Endodermal cell (in vitro differentiated cells): ENCODE data around the gene MED12. TPM values are rescaled to one million over a fixed set of nuclear protein-coding genes. Genes with fewer than 3 reads are reported as not detected.

Source experiments
- DNase-seq: peaks from one replicate; pipeline ENCODE4 v3.0.0-alpha.2; 2017
- H3K27ac ChIP-seq: 2 replicates; pipeline ENCODE4 v1.5.1; 2013; ENCODE audit warnings: mild to moderate bottlenecking, low read depth, low read length, moderate library complexity
- H3K27me3 ChIP-seq: 2 replicates; pipeline ENCODE4 v1.6.1; 2013; ENCODE audit warnings: mild to moderate bottlenecking, low read length, moderate library complexity; ENCODE audit not compliant: insufficient read depth, control insufficient read depth, poor library complexity, severe bottlenecking
- H3K36me3 ChIP-seq: 2 replicates; pipeline ENCODE4 v1.7.0; 2013; ENCODE audit warnings: mild to moderate bottlenecking, low read length, moderate library complexity; ENCODE audit not compliant: control insufficient read depth, insufficient read depth
- H3K4me1 ChIP-seq: one replicate; pipeline ENCODE4 v1.7.0; 2013; ENCODE audit warnings: low read length; ENCODE audit not compliant: control insufficient read depth, insufficient read depth
- H3K4me3 ChIP-seq: 2 replicates; pipeline ENCODE4 v1.5.1; 2013; ENCODE audit warnings: mild to moderate bottlenecking, low read length, moderate library complexity
- H3K9ac ChIP-seq: 2 replicates; pipeline ENCODE4 v1.6.1; 2013; ENCODE audit warnings: mild to moderate bottlenecking, low read length, moderate library complexity; ENCODE audit not compliant: poor library complexity, severe bottlenecking; ENCODE audit errors: extremely low read depth
- H3K9me3 ChIP-seq: 2 replicates; pipeline ENCODE4 v1.6.1; 2013; ENCODE audit warnings: mild to moderate bottlenecking, low read length, moderate library complexity; ENCODE audit not compliant: control insufficient read depth
- H3K27ac Mint-ChIP-seq: 2 replicates; pipeline ENCODE4 v1.8.0; 2020; ENCODE audit warnings: mixed read lengths
- H3K27me3 Mint-ChIP-seq: 2 replicates; pipeline ENCODE4 v1.8.0; 2021; ENCODE audit warnings: mild to moderate bottlenecking, mixed read lengths; ENCODE audit not compliant: insufficient read depth
- H3K36me3 Mint-ChIP-seq: 2 replicates; pipeline ENCODE4 v1.8.0; 2020; ENCODE audit warnings: low read depth, mixed read lengths
- H3K4me1 Mint-ChIP-seq: 2 replicates; pipeline ENCODE4 v1.8.0; 2020; ENCODE audit warnings: mixed read lengths
- H3K4me3 Mint-ChIP-seq: 2 replicates; pipeline ENCODE4 v1.8.0; 2020; ENCODE audit warnings: mild to moderate bottlenecking, moderate library complexity, mixed read lengths
- H3K9me3 Mint-ChIP-seq: 2 replicates; pipeline ENCODE4 v1.8.0; 2020; ENCODE audit warnings: mild to moderate bottlenecking, mixed read lengths
- total RNA-seq, 2 donors: library from RNA; stranded (reverse); fragmentation: NEBNext Ultra II Directional in 1 of 2; extraction: Animal tissue kit (Norgen Biotek cat#: 25700) in 1 of 2; gene quantifications; 2 replicates in 1 of 2; 3 replicates in 1 of 2; pipeline ENCODE4 v1.2.1, GENCODE V29; 2021
- TF ChIP-seq, protein P1 (sequence below): fragments of 200-600 bp; sonication (generic); conservative IDR thresholded peaks from 2 replicates; pipeline ENCODE4 v1.5.0; 2021; ENCODE audit warnings: antibody characterized with exemption, mild to moderate bottlenecking

MED12 gene
- total RNA-seq, 2 donors from 2014 or later = 57.8 to 60.8 TPM

DNA sequence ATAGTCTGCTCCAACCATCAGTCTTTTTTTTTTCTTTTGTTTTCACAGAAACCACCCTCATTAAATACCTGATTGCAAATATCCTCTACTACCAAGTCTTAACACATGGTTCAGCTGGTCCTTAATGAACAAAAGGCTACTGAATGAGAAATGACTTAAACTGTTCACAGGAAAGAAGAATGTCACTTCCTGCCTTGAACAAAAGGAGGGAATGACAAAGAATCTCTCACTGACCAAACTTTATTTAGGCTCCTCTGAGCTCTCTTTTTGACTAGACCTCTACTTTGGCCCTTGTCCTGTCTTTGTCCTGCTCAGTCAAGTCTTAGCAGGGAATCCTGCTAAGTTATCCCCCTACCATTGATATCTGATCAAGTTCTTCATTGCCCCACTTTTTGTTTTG is 72.9 kb downstream of the MED12 start:
- Histone ChIP-seq H3K36me3 (no peaks in the 10 kb centered on the region), H3K27me3 (no peaks in the 10 kb centered on the region), H3K9ac (no peak overlapping the region), H3K4me1 (no peaks in the 10 kb centered on the region), H3K4me3 (no peak overlapping the region), H3K27ac (no peak overlapping the region), H3K9me3 (no peaks in the 10 kb centered on the region)
- Mint-ChIP-seq H3K27ac (peak overlapping the region; percentile 2), H3K36me3 (no peaks in the 10 kb centered on the region), H3K27me3 (no peaks in the 10 kb centered on the region), H3K4me3 (no peak overlapping the region), H3K4me1 (peaks cover 8% of the 10 kb centered on the region), H3K9me3 (peaks cover 47% of the 10 kb centered on the region)
- DNase-seq = no peak
- TF ChIP-seq, protein P1, sequence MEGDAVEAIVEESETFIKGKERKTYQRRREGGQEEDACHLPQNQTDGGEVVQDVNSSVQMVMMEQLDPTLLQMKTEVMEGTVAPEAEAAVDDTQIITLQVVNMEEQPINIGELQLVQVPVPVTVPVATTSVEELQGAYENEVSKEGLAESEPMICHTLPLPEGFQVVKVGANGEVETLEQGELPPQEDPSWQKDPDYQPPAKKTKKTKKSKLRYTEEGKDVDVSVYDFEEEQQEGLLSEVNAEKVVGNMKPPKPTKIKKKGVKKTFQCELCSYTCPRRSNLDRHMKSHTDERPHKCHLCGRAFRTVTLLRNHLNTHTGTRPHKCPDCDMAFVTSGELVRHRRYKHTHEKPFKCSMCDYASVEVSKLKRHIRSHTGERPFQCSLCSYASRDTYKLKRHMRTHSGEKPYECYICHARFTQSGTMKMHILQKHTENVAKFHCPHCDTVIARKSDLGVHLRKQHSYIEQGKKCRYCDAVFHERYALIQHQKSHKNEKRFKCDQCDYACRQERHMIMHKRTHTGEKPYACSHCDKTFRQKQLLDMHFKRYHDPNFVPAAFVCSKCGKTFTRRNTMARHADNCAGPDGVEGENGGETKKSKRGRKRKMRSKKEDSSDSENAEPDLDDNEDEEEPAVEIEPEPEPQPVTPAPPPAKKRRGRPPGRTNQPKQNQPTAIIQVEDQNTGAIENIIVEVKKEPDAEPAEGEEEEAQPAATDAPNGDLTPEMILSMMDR = no peak

Other genes starting within 250 kb of the MED12 start
- gene TEX11, start 209.9 kb upstream of the MED12 start, total RNA-seq = under 1 TPM in 1 of 2 donors, not detected in 1; 0.75 TPM
- 100 to 1,000 TPM; 114 to 135 TPM for gene SLC7A3, start 187.5 kb upstream of the MED12 start, total RNA-seq
- gene SNX12, start 50.3 kb upstream of the MED12 start, total RNA-seq = 10 to 100 TPM; 50.3 to 51.0 TPM
- 10 to 100 TPM; 14.6 to 17.5 TPM for gene FOXO4, start 22.7 kb upstream of the MED12 start, total RNA-seq
- gene CXorf65, start 11.9 kb upstream of the MED12 start, total RNA-seq = not detected
- gene IL2RG, start 7.0 kb upstream of the MED12 start, total RNA-seq = not detected
- gene NLGN3, start 26.2 kb downstream of the MED12 start, total RNA-seq = 1 to 10 TPM; 1.3 to 3.0 TPM
- 1 to 10 TPM in 1 of 2 donors, under 1 TPM in 1; 0.91 to 1.4 TPM for gene GJB1, start 104.6 kb downstream of the MED12 start, total RNA-seq
- gene ZMYM3, start 135.5 kb downstream of the MED12 start, total RNA-seq = 10 to 100 TPM; 91.0 to 91.8 TPM
- gene NONO, start 165.0 kb downstream of the MED12 start, total RNA-seq = 100 to 1,000 TPM; 553 to 671 TPM
- 1 to 10 TPM; 4.1 to 6.1 TPM for gene ITGB1BP2, start 183.2 kb downstream of the MED12 start, total RNA-seq
- 10 to 100 TPM; 43.1 to 44.9 TPM for gene TAF1, start 247.8 kb downstream of the MED12 start, total RNA-seq